Activated CD8-positive, alpha-beta memory T cell treated with anti-CD3 and anti-CD28 coated beads for 36 hours (primary cell): ENCODE results near the gene RAB17. TPM values are rescaled to one million over a fixed set of nuclear protein-coding genes. Genes with fewer than 3 reads are reported as not detected.

Source experiments
- CTCF ChIA-PET: fragments of 350-600 bp; sonication (Branson Sonifier 250); formaldehyde crosslinking; loops from one replicate; lab custom pipeline; 2021; ENCODE audit warnings: antibody characterized with exemption; lab: Charles Lee
- POLR2A ChIA-PET: fragments of 350-600 bp; sonication (Branson Sonifier 250); formaldehyde crosslinking; loops from one replicate; lab custom pipeline; 2021; ENCODE audit warnings: antibody characterized with exemption; lab: Charles Lee
- total RNA-seq, 2 experiments: library from RNA; stranded (reverse); gene quantifications; one replicate each; pipeline ENCODE4 v1.2.3, GENCODE V29; 2021

The RAB17 gene
- total RNA-seq, 2 experiments from 2014 or later = not detected

DNA sequence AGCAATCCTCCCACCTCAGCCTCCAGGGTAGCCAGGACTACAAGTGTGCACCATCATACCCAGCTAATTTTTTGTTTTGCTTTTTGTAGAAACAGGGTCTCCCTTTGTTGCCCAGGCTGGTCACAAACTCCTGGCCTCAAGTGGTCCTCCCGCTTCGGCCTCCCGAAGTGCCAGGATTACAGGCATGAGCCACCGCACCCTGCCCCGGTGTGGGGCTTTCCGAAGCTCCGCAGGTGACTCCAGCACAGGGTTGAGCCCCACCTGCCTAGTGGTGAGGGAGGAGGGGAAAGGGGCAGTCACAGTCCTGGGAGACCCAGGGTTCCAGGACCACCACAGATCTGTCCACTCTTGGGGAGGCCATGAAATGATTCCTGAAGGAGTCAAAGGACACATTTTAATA, 19.0 kb downstream of the RAB17 start:
- ChIA-PET CTCF (interaction anchor here (0.7 to 7.1 kb wide), 31 partner anchors 9 to 486 kb away, joined by 3 to 120 read pairs (median 6); partner anchors contain the start of gene COPS8), POLR2A (no interaction called here)

DNA sequence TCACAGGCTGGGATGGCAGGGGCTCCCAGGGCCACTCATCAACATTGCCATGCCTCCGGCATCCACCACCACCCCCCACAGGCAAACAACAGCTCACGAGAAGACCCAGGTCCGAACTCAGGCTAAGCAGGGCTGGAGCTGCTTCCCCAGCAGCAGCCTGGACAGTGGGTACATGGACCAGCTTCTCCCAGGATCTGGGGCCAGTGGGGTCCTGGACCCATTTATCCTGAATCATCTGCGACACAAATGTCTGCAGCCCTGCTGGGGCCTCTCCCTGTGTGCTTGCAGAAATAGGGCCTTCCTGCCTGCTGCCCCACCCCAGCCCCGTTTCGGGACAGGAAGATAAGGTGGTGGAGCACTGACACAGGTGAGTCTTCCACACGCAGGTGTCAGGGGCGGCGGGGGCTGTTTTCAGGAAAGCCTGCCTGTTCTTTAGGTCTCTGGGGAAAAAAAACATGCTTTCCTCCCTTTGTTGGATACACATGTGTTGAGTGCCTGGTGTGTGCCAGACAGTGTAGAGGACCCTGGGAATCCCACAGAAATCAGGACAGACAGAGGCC, 19.7 kb downstream of the RAB17 start:
- ChIA-PET POLR2A (interaction anchor here (0.7 kb wide), 1 partner anchor 186 kb away, joined by 3 read pairs; no protein-coding TSS in a partner anchor), CTCF (interaction anchor here (1.0 to 7.1 kb wide), 13 partner anchors 13 to 485 kb away, joined by 3 to 120 read pairs (median 5); partner anchors contain the start of gene COPS8)

GRCh38 chr2:237569896-237570295, 20.6 kb downstream of the RAB17 start:
- ChIA-PET POLR2A (interaction anchor here (0.7 kb wide), 1 partner anchor 187 kb away, joined by 3 read pairs; no protein-coding TSS in a partner anchor), CTCF (interaction anchor here (2.3 to 7.1 kb wide), 2 partner anchors 14 to 58 kb away, joined by 8 to 120 read pairs; no protein-coding TSS in a partner anchor)

DNA sequence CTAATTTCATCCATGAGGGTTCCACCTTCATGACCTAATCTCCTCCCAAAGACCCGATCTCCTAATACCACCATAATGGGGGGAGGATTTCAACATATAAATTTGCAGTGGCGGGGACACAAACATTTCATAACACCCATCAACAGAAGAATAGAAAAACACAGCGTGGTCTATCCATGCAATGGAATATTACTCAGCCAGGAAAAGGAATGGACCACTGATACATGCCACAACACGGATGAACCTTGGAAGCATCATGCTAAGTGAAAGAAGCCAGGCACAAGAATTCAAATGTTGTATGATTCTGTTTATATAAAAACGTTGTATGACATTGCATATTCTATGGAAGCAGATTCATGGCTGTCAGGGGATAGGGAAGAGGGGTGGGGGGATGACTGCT, 21.5 kb downstream of the RAB17 start:
- POLR2A ChIA-PET = no interaction called here
- CTCF ChIA-PET = no interaction called here

DNA sequence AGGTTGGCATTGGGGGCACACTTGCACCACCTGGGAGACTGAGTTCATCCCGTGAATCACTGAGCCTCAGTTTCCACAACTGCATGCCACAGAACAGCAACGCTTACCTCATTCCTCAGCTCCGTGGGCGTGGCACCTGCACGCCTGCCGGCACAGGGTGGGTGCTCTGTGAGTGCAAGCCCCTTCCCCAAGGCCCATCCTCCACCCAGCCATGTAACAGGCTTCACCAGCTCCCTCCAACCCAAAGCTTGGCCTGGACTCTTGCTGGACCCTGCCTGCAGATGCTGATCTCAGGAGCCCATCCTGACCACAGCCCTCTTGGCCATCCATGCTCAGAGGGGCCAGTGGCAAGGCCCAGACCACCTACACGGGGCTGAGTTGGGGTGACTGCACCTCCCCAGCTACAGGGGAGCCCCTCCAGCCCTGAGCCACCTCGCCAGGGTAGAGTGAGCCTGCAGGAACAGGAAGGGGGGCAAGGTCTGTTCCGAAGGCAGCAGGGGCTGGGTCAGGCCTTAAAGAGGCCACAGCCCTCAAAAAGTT, 22.3 kb downstream of the RAB17 start:
- POLR2A ChIA-PET = no interaction called here
- CTCF ChIA-PET = interaction anchor here (3.2 kb wide), 1 partner anchor 55 kb away, joined by 12 read pairs; no protein-coding TSS in a partner anchor

- ChIA-PET CTCF (interaction anchor here (3.2 kb wide), 1 partner anchor 54 kb away, joined by 12 read pairs; no protein-coding TSS in a partner anchor), POLR2A (no interaction called here)
Measured at GRCh38 chr2:237567276-237568029, 23.1 kb downstream of the RAB17 start.

DNA sequence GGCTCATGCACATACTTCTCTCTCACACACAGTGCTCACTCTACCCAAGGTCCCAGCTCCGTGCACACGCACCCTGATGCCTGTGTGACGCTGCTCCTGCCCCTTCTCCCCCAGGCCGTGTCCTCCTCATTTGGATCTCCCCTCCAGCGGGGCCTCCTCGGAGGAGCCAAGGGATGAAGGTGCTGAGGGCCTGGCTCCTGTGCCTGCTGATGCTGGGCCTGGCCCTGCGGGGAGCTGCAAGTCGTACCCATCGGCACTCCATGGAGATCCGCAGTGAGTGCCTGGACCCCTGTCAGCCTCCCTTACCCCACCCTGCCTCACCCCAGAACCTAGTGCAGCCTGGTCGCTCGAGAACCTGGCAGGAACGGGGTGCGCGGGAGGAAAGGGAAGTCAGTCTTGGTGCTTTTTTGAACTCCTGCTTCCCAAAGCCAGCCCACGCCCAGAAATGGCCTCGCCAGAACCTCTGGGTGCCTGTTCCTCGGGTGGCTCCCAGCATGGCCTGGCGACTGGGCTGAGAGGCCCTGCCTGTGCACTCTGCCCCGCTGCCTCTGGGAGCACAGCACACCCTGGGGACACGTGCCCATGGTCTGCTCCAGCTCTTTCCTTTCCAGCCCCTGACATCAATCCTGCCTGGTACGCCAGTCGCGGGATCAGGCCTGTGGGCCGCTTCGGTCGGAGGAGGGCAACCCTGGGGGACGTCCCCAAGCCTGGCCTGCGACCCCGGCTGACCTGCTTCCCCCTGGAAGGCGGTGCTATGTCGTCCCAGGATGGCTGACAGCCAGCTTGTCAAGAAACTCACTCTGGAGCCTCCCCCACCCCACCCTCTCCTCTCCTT, 23.9 kb downstream of the RAB17 start, which contains the start of gene PRLH:
TSS of gene PRLH (plus strand) at position 174 of the 835 bp plus-strand sequence. CDS start at position 174, 0 bp downstream.
- POLR2A ChIA-PET = no interaction called here
- CTCF ChIA-PET = interaction anchor here (3.2 kb wide), 1 partner anchor 53 kb away, joined by 12 read pairs; no protein-coding TSS in a partner anchor

- ChIA-PET CTCF (interaction anchor here (3.2 kb wide), 1 partner anchor 53 kb away, joined by 12 read pairs; no protein-coding TSS in a partner anchor), POLR2A (no interaction called here)
Measured at GRCh38 chr2:237565974-237566373, 24.6 kb downstream of the RAB17 start.

GRCh38 chr2:237564526-237565131, 25.9 kb downstream of the RAB17 start:
- ChIA-PET POLR2A (no interaction called here), CTCF (no interaction called here)

- CTCF ChIA-PET = interaction anchor here (1.1 to 1.9 kb wide), 2 partner anchors 8 to 52 kb away, joined by 3 to 5 read pairs; no protein-coding TSS in a partner anchor
- POLR2A ChIA-PET = no interaction called here
Measured at GRCh38 chr2:237563816-237564215, 26.7 kb downstream of the RAB17 start.

GRCh38 chr2:237561221-237561620, 29.3 kb downstream of the RAB17 start:
- CTCF ChIA-PET = no interaction called here
- POLR2A ChIA-PET = no interaction called here

- CTCF ChIA-PET = interaction anchor here (1.0 to 1.7 kb wide), 2 partner anchors 13 to 46 kb away, joined by 4 to 7 read pairs; no protein-coding TSS in a partner anchor
- POLR2A ChIA-PET = no interaction called here
Measured at GRCh38 chr2:237558961-237559641, 31.4 kb downstream of the RAB17 start.

- CTCF ChIA-PET = interaction anchor here (0.6 to 3.1 kb wide), 3 partner anchors 15 to 45 kb away, joined by 3 to 10 read pairs (median 9); no protein-coding TSS in a partner anchor
- POLR2A ChIA-PET = no interaction called here
Measured at GRCh38 chr2:237557633-237558015, 32.9 kb downstream of the RAB17 start.

DNA sequence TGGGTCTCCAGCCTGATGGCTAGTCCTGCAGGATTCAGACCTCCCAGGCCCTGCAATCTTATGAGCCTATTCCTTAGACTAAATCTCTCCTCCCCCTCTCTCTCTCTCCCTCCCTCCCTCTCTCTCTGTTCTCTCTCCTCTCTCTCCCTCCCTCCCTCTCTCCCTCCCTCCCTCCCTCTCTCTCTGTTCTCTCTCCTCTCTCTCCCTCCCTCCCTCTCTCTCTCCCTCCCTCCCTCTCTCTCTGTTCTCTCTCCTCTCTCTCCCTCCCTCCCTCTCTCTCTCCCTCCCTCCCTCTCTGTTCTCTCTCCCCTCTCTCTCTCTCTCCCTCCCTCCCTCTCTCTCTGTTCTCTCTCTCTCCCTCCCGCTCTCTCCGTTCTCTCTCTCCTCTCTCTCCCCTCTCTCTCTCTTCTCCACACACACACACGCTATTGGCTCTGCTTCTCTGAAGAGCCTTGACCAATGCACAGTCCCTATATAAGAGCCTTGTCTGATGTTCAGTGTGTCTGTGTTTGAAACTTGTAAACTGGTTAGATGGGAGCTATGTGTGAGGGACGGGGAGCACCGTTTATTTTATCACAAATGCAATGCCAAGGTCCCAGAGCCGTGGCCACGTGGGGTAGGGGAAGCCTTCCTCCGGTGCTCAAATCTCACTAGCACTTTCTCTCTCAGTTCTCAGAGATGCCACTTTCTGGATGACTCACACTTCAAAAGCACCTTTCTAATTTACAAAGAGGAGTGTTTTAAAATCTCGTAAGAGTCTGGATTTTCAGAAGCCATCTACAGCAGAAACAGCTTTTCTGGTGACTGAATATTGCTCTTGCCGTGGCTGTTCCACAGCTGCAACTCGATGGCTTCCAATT, 33.5 kb downstream of the RAB17 start:
- POLR2A ChIA-PET = no interaction called here
- CTCF ChIA-PET = interaction anchor here (2.0 to 3.1 kb wide), 2 partner anchors 15 to 44 kb away, joined by 9 to 10 read pairs; no protein-coding TSS in a partner anchor

DNA sequence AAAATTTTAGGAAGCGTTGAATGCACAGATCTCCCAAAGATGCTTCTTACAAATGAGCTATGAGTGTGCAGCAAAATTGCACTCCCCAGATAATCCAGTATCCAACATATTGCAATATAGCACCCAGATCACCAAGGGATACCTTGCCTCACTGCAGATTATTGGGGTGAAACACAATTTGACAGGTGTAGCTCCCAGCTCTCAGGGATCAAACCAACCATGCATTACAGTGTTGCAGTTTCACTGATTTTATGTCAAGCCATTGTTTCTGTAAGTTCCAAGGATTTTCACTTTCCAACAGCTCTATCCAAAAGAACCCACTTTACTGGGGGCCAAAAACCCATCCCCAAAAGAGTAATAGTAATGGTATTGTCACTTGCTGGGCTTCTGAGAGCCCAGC, 35.0 kb downstream of the RAB17 start:
- CTCF ChIA-PET = interaction anchor here (1.8 to 3.1 kb wide), 2 partner anchors 16 to 43 kb away, joined by 8 to 9 read pairs; no protein-coding TSS in a partner anchor

DNA sequence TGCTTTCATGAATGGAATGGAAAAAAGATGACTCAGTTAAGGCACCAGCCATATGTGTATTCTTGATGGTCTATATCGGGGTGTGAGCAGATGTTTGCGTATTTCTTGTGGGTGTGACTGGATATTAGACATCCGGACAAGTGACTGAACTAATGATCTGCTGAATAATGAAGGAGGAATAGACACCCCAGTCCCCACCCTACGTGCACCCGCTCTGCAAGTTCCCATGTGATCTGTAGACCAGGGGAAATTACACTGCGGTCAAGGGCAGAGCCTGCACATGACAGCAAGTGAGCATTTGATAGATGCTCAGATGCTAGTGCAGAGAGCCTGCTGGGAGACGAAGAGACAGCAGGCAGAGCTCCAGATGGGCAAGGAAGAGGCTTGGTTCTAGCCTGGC, 36.6 kb downstream of the RAB17 start:
- CTCF ChIA-PET = no interaction called here

More for the DNA sequence above, 35.0 kb downstream of the RAB17 start:
- POLR2A ChIA-PET = no interaction called here

GRCh38 chr2:237552908-237553307, 37.6 kb downstream of the RAB17 start:
- ChIA-PET CTCF (no interaction called here), POLR2A (no interaction called here)

More for the DNA sequence above, 36.6 kb downstream of the RAB17 start:
- POLR2A ChIA-PET = no interaction called here
